ENCODE measurements around the gene LSM8. TPM values are rescaled to one million over a fixed set of nuclear protein-coding genes. Genes with fewer than 3 reads are reported as not detected.

The LSM8 gene
- total RNA-seq: 43.9 and 65.0 TPM in 2 replicates

DNA sequence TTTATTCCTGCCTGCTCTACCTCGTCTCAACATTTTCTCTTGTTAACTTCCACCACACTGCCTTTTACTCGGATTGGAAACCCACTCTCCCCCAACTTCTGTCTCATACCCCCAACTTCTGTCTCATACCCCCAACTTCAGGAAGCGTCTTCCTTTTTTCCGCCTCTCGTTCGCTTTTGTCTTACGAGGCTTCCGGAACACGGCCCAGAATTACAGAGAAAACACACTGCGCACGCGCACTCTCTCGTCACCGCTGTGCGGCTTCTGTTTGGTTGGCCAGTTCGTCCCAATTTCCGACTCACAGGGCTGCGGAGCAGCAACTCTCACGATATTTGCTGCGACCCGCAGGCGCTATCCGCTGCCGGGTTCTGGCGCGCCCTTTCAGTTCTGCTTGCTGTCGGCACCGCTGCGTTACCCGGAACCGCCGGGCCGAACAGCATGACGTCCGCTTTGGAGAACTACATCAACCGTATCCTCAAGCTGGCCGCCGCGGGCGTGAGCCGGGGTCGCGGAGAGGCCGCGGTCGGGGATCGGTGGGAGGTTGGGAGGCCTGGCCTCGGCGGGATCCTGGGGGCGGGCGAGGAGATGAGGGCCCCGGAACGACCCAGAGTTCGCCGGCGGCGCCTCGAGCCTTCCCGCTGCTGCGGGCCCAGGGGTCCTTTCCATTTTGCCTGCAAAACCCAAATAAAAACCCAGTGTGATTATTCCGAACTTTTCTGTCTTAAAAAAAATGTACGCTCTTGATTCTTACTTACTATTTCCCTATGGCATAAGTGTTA is at the start of gene LSM8:
LSM8 (plus strand) TSS at position 379 of the 779 bp plus-strand sequence; CDS start at position 439, 60 bp downstream.

DNA sequence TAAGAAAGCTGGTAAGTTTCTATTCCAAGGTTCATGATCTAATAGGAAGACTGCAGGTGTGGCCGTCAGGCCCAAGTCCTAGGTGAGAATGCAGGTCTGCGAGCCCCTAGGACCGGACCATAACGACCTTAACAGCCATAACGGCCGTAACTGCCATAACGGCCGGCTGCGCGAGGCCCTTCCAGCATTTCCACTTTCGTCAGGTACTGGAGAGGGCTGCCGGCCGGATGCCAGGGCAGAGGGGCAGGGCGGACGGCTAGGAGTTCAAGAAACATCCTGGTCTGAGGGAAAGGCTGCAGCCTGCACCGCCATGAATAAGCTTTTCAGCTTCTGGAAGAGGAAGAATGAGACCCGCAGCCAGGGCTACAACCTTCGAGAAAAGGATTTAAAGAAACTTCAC is 40.6 kb downstream of the LSM8 start, which contains the start of gene ANKRD7:
ANKRD7 (plus strand) TSS at position 184 of the 400 bp plus-strand sequence; CDS start at position 311, 127 bp downstream.

Other genes starting within 250 kb of the LSM8 start
- gene ANKRD7, start 40.5 kb downstream of the LSM8 start, total RNA-seq: 0.67 and 0.89 TPM in 2 replicates